Inflammatory macrophage (primary cell): ENCODE results near the gene ROR1.
A peak's percentile ranks its signal among the peaks of the same experiment; 100 is the strongest.

Experiments
- DNase-seq, 2 donors: peaks; one replicate each; pipeline ENCODE4 v3.0.0-alpha.2; 2020 to 2022

Gene ROR1

DNA sequence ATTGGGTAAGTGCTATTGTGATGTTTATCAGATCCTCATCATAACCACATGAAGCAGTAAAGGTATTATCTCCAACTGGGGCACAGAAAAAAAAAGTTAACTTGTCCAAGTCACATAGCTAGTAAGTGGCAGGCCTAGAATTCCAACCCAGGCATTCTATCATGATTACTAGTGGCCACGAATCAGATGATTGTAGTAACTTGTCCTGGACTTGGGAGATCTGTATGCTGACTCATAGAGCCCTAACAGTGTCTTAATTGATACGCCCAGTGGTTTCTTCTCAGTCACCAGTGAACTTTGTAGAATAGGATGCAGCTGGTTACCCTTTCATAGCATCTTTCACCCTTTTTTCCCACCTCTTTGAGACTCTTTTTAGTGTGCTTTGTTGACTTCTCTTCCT, 338.5 kb downstream of the ROR1 start:
- no peak for DNase-seq

DNA sequence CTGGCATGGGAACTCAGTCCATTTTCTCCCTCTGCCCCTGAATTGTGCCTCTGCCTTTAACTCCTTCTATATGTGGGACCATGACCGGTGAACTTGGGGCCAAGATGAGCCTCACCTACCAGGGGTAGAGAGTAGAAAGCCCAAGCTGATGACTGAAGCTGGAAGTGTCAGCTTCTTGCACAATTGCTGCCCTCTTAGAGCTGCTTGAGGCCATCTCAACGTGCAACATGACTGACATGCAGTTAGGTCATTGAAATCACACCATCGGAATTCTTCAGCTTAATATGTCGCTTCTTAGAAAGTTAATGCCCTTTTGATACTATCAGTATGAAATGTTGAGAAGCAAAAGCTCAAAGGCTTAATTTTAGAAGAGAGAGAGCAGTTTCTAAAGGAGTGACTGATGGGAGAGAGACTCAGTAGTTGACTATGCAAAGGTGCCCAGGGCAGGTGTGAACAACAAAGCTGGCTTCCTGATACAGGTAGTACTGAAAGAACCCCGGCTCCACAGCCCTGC, 340.3 kb downstream of the ROR1 start:
- no peak for DNase-seq

DNA sequence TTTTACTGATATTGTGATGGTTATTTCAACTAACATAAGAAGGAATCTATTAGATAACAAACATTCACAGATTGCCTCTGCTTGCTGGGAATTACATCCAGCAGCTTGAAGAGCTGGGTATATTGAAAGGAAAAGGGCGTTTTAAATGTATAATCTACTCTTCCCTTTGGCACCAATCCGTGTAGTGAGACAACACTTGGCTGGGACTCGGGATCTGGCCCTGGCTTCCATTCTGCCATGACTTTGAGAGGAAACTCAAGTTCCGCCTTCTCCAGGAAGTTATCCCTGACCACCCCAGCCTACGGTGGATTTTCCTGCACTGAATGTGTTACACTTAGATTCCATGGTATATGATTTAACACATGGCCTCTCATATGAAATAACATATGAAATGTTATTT, 342.7 kb downstream of the ROR1 start:
- no peak for DNase-seq

DNA sequence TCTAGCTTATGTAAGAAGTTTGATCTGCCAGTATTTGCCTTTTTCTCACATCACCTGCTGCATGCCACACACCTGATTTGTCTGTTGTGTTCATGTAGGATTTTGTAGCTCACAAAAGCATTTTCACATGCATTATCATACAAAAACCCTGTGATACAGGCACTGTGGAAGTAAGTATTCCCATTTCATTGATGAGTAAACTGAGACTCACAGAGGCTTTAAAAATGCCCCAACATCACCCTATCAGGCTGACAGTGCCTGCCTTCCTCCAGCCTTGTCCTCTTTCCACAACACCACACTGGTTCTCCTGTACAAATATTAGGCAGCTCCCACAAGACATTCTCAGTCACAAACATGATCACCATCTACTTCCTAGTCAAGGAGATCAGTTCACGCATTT, 343.7 kb downstream of the ROR1 start:
- no peak for DNase-seq

DNA sequence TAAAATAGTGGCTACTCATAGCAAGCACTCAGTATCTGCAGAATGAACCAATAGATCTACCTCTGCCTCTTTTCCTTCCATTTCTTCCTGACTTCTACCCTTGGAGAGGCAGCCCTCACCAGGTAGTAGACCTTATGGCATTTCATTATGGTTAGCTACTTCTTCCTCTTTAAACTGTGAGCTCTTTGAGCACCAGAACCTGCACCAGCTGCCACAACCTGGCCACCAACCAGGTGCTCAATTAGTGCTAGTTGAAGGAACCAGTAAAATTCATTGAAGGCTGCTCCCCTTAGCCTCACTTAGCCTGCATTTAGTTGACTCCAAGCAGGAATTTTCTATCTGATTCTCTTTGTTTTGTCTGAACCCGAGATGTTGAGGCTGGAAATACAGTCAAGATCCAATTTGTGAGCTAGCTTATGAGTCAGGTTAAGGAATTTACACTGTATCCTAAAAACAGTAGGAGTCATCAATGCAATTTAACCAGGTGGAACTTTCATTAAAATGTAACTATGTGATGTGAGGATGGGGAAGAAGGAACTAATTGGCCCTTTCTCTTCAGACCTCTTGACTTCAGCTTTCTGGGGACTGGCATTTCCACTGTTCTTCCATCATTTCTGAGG, 348.1 kb downstream of the ROR1 start:
- no peak for DNase-seq

DNA sequence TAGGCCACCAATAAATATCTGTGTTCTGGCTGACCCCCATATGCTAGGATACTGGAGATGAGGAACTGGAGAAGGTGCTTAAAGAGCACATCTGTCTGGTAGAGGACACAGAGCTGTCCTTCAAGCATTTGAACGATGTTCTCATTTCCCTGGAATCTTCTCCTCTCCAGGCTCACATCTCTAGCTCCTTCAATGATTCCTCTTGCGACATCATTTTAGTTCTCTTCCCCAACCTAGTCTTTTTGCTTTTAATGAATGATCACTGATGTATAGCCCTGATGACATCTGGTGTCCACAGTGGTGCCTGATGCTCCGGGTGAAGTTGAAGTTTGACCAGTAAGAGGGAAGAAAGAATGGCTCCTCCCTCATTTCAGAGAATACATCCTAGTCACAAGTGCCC, 348.8 kb downstream of the ROR1 start:
- no peak for DNase-seq

DNA sequence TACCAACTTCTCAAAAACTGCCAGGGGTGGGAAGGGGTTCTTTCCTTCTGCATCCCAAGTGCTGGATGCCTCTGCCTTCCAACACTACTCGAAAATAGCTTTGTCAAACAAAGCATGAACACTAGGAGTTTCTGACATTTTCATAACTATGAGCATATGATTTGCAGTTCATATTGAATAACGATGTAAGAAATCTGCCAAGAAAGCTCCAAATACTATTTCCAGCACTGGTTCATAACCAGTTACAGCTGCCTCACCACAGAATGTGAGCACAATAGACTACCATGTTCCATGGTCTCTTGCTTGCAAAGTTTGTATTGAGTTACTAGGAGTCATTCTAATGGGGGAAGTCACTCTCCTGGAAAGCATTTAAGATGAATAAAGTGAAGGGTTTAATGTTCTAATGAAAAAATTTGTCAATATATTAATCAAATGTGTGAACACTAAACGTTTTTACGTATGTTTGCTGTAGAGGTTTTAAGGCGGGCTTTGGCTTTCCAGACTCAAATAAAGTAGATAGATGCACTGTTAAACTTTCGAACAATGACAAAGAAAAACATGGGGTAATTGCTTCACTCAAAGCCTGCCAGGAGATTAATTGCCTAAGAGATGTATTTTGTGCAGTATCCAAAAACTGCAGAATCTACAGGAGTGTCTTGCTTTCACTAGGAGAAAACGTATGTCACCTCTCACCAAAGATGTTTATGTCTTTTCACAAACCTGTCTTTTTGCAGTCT, 351.1 kb downstream of the ROR1 start:
- DNase-seq: no peak

DNA sequence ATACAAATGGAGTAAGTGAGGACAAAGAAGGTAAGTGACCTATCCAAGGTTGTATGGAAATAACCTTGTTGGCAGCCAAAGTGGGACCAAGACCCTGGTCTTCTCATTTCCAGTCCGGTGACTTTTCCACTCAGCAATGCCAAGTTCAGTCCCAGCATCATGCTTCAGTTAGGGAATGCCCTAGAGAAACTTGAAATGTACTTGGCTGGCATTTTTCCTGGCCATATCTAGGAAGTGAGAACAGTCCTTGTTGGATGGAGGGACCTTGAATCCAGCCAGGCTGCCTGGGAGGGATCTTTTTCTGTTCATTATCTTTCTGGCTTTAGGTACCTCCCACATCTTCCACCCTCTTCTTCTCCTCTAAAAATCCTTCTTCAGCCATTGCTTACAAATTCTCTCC, 352.8 kb downstream of the ROR1 start:
- DNase-seq: no peak

DNA sequence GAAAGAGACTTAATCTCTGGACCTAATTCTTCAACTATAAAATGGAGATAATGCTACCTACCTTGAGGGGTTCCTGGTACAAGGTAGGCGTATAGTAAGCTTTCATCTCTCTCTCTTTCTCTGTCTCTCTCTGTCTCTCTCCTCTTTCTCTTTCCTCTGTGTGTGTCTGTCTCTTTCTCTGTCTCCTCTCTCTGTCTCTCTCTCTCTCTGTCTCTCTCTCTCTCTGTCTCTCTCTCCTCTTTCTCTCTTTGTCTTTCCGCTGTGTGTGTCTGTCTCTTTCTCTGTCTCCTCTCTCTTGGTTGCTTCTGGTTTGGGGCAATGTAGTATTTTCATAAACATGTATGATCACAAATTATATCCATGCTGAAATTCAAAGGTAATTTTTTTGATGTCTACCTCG, 353.5 kb downstream of the ROR1 start:
- no peak for DNase-seq

DNA sequence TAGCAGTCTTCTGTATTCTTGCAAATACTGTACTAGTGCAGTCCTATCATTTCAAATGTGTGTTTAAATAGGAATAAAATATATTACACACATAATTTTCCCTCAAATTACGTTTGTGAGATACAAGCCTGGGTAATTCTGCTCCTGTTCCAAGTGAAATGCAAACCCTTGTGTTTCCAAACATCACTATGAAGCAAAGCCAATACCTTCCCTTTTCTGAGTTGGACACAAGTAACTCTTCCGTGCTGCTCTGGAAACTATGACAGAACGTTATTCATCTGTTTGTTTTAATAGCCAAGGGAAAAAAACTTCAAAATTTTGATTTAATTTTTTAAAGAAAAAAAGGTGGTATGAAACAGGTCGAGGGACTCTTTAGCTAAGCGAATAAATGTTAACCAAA, 355.9 kb downstream of the ROR1 start:
- no peak for DNase-seq

DNA sequence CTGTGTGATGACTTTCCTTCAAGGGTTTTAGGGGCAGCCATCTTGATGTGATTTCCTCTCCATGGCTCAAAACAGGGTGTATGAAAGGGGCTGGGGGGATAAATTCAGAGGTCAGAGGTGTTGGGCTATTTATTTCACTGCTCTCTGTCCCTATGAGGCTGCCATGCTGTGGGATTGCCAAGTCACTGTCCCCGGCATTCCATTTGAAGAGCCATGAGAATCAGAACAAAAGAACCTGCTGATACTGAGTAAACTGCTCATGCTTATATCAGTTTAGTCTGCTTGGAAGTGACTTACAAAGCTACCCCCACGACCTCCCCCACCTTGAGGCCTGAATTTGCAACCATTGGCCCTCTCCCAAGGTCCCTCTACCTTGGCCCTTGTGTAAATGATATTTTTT, 357.3 kb downstream of the ROR1 start:
- no peak for DNase-seq

DNA sequence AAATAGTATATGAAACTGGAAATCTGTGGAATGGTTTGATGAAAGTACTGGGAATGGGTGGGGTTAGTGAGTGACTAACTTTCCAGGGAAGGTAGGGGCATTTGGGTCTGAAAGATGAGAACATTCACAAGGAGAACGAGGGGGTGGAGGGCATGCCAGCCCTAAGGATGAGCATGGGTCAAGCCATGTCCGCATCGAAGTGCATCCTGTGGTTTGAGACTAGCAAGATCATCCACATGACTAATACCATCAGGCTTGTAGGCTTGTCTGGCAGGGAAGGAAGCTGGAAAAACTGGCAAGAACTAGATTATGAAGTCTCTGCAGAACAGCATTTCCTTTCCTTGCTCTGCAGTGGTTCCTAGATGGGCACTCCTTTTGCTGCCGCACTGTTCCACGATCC, 359.2 kb downstream of the ROR1 start:
- DNase-seq: no peak

DNA sequence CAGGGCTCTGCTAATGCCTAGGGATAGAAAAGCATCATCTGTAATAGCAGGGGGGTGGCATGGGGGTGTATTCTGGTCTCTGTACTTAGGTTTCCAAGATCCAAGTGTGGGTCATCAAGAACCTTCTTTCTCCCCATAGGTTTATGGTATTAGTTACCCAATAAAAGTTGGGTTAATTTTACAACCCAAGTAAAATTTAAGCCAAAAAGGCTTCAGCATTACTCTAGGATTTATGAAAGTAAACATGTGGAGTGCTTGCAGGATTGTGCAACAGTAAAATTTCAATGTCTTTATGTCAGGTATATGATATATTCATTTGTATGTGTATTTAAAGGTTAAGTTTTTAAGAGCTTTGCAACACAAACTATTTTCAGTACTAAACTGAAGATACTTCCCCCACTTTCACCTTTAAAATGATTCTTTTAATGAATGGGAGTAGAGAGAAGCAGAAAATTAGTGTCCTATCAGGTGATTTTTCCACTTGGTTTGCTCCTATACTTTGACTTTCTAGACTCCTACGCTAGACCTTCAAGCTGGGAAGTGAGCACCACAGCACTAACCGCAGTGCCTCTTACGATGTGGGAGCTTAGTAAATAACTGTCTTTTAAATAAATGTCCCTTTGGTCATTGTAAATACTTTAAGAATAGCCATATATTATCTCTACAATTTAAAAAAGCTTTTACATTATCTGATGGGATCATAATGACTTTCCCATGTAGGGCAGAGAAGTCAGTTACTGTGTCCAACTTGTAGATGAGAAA, 361.8 kb downstream of the ROR1 start:
- DNase-seq: no peak

DNA sequence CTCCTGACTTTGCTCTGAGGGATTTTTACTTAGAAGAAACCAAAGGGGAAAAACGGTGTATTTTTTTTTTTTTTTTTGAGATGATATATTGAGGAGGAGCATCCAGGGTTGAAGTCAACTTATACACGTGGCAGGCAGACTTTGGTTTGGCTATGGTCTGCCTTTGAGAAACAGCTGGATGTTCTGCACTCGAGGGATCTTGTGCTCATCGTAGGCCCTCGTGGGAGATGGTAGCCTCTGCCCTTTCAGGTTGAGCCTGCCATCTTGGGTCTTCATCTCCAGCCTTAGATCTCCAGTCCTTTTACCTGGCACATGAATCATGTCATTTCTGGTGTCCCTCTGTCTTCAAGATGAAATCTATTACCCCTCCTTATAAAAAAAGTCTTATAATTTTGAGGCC, 362.5 kb downstream of the ROR1 start:
- no peak for DNase-seq

DNA sequence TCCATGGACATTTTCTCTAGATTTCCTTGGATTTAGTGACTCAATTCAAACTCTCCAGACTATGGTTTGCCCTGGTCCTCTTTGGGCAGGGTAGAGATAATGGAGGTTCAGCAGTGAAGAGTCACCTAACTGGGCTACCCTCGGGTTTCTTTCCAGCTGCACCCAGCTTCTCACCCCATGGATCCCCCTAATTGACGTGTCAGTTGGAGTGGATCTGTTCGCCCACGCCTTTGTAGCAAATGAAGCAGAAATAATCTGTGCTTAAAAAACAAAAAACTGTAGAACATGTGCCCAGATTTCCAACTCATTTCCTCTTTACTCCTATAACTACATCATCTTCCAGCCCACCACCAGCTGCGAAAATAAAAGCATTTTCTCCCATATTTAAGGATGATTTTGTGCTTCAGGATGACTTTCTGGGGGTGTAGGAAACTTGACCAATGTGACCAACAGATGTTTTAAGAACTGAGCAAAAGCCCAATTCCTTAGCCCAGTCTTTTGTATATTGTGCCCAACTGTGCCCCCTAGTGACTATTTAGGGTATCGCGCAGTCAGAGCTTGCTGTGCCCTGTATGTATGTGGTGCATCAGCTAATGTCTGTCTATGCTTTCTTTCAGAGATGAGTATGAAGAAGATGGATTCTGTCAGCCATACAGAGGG, 363.1 kb downstream of the ROR1 start:
- DNase-seq: peak; percentile 79

DNA sequence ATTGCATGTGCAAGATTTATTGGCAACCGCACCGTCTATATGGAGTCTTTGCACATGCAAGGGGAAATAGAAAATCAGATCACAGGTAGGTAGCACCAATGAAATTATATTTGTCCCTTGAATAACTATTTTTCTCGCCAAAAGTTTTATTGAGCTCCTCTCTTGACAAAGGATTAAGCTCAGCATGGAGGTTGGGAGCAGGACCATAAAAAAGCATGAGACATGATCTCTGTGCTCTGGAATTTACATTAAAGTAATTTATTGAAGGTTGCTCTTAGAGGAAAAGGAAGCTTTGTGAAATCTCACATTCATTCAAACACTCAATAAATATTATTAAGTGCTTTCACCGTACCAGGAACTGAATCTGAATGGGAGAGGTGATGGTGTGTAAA, 363.6 kb downstream of the ROR1 start:
- no peak for DNase-seq

DNA sequence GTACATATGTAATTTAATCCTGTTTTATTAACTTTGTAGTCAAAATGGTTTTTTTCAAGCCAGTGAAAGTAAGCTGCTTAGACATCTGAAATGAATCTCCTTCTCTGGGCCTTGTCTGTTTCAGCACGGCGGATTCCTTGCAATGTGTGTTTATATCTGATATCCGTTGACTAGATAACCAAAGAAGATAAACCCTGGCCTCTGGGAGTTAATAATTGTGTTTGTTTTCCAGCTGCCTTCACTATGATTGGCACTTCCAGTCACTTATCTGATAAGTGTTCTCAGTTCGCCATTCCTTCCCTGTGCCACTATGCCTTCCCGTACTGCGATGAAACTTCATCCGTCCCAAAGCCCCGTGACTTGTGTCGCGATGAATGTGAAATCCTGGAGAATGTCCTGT, 366.1 kb downstream of the ROR1 start:
- DNase-seq: no peak

DNA sequence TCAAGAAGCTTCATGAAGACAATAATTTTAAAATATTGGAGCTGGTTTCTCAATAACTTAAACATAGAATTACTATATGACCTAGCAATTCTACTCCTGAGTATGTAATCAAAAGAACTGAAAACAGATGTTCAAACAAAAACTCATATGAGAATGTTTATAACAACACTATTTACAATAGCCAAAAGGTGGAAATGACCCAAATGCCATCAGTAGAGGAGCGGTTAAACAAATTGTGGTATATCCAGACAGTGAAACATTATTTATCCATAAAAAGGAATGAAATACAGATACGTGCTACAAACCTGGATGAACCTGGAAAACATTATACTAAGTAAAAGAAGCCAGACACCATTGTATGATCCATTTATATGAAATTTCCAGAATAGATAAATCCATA, 366.8 kb downstream of the ROR1 start:
- no peak for DNase-seq

DNA sequence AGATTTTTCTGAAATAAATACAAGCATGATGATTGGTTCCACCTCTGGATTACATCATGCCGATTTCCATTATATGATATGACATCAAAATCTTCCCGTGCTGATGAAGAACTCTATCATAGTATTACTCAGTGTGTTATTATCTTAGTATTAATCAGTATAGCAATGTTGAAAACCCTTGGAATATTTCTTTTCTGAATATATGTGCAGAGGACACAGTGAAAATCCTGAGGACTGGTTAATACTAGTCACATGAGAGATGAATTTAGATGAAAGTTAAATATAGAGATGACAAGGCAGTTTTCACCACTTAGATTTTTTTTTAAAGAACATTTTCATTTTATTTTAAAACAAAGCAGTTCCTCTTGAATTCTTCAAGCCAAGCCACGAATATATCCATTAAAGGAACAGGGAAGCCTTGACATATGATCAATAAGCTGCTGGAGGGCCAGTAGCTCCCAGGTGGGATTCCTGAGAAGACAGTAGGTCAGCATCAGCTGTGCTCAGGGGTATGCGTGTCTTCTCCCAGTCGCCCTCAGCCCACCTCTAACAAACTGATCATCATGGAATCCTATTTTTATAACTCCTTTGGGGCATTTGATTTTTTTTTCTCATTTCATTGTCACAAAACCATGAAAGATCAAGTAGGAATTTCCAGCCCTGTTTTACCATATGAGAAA, 373.4 kb downstream of the ROR1 start:
- DNase-seq: no peak

DNA sequence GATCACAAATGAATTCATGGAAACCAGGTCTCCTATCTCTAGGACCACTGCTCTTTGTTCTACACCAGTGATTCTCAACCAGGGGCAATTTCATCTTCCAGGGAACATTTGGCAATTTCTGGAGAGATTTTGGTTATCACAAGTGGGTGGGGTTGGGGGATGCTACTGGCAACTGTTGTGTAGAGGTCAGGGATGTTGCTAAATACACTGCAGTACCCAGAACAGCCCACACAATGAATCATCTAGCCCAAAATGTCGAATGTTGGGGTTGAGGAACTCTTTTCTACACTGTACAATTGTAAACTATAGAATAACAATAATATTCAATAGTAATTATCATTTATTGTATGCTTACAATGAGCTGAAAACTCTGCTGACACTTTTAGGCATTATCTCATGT, 373.9 kb downstream of the ROR1 start:
- DNase-seq: peak; percentile 35 to 62

DNA sequence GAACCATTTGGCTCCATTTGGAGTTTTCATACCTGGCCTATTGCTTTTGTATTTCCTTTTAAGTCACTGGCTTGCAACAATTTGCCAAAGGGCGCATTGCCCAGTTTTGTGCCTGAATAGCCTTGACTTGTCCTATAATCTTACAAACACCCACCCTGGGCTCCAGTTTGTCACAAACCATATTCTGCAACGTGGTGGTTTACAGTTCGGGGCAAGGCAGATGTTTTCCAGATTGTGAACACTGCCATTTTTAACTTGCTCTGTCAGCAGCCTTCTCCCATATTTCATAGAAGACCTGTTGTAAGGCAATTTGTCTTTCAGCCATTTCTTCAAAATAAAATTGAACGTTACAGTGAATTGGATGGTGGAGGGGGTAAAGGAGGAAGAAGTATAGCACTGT, 376.4 kb downstream of the ROR1 start:
- DNase-seq: no peak

DNA sequence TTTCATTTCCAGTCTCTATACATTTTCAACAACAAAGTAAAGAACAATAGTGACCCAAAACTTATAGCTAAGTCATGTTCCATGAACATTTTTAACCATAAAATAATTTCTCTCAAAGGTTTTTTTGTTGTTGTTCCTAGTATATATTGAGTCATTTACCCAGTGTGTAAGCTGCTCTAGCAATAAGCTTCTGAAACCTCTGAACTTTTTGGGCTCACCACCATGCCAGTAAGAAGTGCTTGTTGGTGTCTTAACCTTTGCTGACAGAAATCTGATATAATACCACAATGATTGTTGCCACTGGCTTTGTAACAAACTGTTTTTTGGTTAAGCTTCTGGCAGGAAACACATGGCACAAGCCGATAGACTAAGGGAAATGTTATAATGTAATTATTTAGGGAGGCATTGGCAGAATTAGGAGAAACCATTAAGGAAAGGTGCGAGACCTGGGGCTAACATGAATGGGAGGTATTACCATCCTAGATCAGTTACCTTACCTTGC, 377.0 kb downstream of the ROR1 start:
- DNase-seq: no peak

DNA sequence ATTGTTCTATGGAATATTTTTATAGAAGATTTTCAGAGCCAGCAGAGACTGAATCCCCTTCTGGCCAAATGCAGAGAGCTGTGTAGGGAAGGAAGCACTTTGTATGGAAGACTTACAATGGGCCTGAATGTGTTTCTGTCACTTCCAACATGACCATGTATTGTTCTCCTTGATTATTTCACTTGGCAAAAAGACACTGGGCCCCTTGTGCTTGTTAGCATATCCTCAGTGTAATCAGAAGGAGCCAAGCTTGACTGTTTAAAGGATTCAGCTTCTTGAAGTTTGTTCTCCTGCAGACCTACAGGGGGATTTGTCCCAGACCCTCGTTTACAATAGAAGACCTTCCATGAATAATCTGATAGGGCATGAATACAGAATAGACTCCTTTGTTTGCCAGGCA, 381.5 kb downstream of the ROR1 start:
- DNase-seq: no peak
